Loucy (cell line): ENCODE results near the gene PPP1R13B.

Source experiments
- H2AFZ ChIP-seq: fragments of 200-600 bp; sonication (generic); 2 replicates; pipeline ENCODE4 v1.6.0; 2016; ENCODE audit warnings: antibody characterized with exemption, mild to moderate bottlenecking, low read length, moderate library complexity
- H3F3A ChIP-seq: fragments of 200-600 bp; 2 replicates; pipeline ENCODE4 v1.6.0; 2016; ENCODE audit warnings: antibody characterized with exemption, low read depth, mild to moderate bottlenecking
- H3K27me3 ChIP-seq: fragments of 200-600 bp; sonication (generic); 2 replicates; pipeline ENCODE4 v1.6.1; 2014; ENCODE audit warnings: low read length, mild to moderate bottlenecking; ENCODE audit not compliant: insufficient read depth, poor library complexity, severe bottlenecking
- H3K36me3 ChIP-seq: fragments of 200-600 bp; sonication (generic); 2 replicates; pipeline ENCODE4 v1.6.1; 2016; ENCODE audit warnings: low read length; ENCODE audit not compliant: insufficient read depth
- H3K4me1 ChIP-seq: fragments of 200-600 bp; sonication (generic); 2 replicates; pipeline ENCODE4 v1.5.1; 2014; ENCODE audit warnings: low read length, mild to moderate bottlenecking; ENCODE audit not compliant: insufficient read depth, poor library complexity, severe bottlenecking
- H3K4me2 ChIP-seq: fragments of 200-600 bp; sonication (generic); 2 replicates; pipeline ENCODE4 v1.6.0; 2014; ENCODE audit warnings: antibody characterized with exemption, low read length, low read depth, mild to moderate bottlenecking; ENCODE audit not compliant: poor library complexity, severe bottlenecking
- H3K4me3 ChIP-seq: fragments of 200-600 bp; sonication (generic); 2 replicates; pipeline ENCODE4 v1.5.1; 2014; ENCODE audit warnings: low read length, mild to moderate bottlenecking, mixed read lengths; ENCODE audit not compliant: poor library complexity, severe bottlenecking
- H3K79me2 ChIP-seq: fragments of 200-600 bp; sonication (generic); 2 replicates; pipeline ENCODE4 v1.6.1; 2014; ENCODE audit warnings: low read length; ENCODE audit not compliant: insufficient read depth
- H3K9ac ChIP-seq: fragments of 200-600 bp; sonication (generic); 2 replicates; pipeline ENCODE4 v1.6.0; 2014; ENCODE audit warnings: mild to moderate bottlenecking, low read depth, low read length, moderate library complexity; ENCODE audit not compliant: poor library complexity, severe bottlenecking
- H3K9me2 ChIP-seq: fragments of 200-600 bp; sonication (generic); replicated peaks from 2 replicates; pipeline ENCODE4 v1.6.1; 2016; ENCODE audit warnings: low read depth, low read length, mixed read lengths
- H3K9me3 ChIP-seq: fragments of 200-600 bp; sonication (generic); 2 replicates; pipeline ENCODE4 v1.6.1; 2014; ENCODE audit warnings: mild to moderate bottlenecking, antibody characterized with exemption, low read length, low read depth; ENCODE audit not compliant: insufficient read depth
- H4K20me1 ChIP-seq: fragments of 200-600 bp; sonication (generic); 2 replicates; pipeline ENCODE4 v1.6.0; 2014; ENCODE audit warnings: antibody characterized with exemption, low read length, mild to moderate bottlenecking; ENCODE audit not compliant: insufficient read depth, poor library complexity, severe bottlenecking
- CTCF ChIP-seq: fragments of 200-600 bp; sonication (generic); conservative IDR thresholded peaks from 2 replicates; pipeline ENCODE4 v1.5.1; 2014; ENCODE audit warnings: mild to moderate bottlenecking, antibody characterized with exemption, low read length
- EZH2phosphoT487 ChIP-seq: fragments of 200-600 bp; IDR thresholded peaks from 2 replicates; pipeline ENCODE4 v1.6.1; 2018; ENCODE audit warnings: antibody characterized with exemption, mild to moderate bottlenecking, moderate library complexity, borderline replicate concordance

PPP1R13B gene

GRCh38 chr14:103728141-103728540 is 119.2 kb downstream of the PPP1R13B start:
- H2AFZ ChIP-seq, result no peak overlapping the region
- H3K9me3 ChIP-seq, result no peaks in the 10 kb centered on the region
- no peak overlapping the region for H3K4me2 ChIP-seq
- H3K36me3 ChIP-seq, result peaks cover 12% of the 10 kb centered on the region; the same call in 1 of the 2 replicates
- no peaks in the 10 kb centered on the region for H3F3A ChIP-seq
- TF ChIP-seq CTCF (no peak), EZH2phosphoT487 (no peak)
- H3K4me1 ChIP-seq, result no peaks in the 10 kb centered on the region
- H3K9ac ChIP-seq, result no peak overlapping the region
- no peaks in the 10 kb centered on the region for H3K27me3 ChIP-seq
- no peaks in the 10 kb centered on the region for H3K79me2 ChIP-seq
- H4K20me1 ChIP-seq, result no peaks in the 10 kb centered on the region
- H3K4me3 ChIP-seq, result no peak overlapping the region
- H3K9me2 ChIP-seq, result no peaks in the 10 kb centered on the region

GRCh38 chr14:103727313-103727980 is 119.9 kb downstream of the PPP1R13B start:
- Histone ChIP-seq H3K4me3 (no peak overlapping the region), H3K79me2 (no peaks in the 10 kb centered on the region), H2AFZ (no peak overlapping the region), H3K36me3 (peaks cover 12% of the 10 kb centered on the region; the same call in 1 of the 2 replicates), H3F3A (no peaks in the 10 kb centered on the region), H3K4me1 (no peaks in the 10 kb centered on the region), H3K27me3 (no peaks in the 10 kb centered on the region), H3K9ac (no peak overlapping the region), H3K9me3 (no peaks in the 10 kb centered on the region), H3K9me2 (no peaks in the 10 kb centered on the region), H3K4me2 (no peak overlapping the region), H4K20me1 (no peaks in the 10 kb centered on the region)
- TF ChIP-seq EZH2phosphoT487, result no peak
- no peak for TF ChIP-seq CTCF

- H3K4me2 ChIP-seq, result no peak overlapping the region
- TF ChIP-seq EZH2phosphoT487, result no peak
- TF ChIP-seq CTCF, result no peak
- H3K4me1 ChIP-seq, result no peaks in the 10 kb centered on the region
- H3K9me3 ChIP-seq, result no peaks in the 10 kb centered on the region
- no peaks in the 10 kb centered on the region for H3K9me2 ChIP-seq
- H3K27me3 ChIP-seq, result no peaks in the 10 kb centered on the region
- no peak overlapping the region for H3K4me3 ChIP-seq
- H2AFZ ChIP-seq, result no peak overlapping the region
- no peaks in the 10 kb centered on the region for H3F3A ChIP-seq
- no peak overlapping the region for H3K9ac ChIP-seq
- no peaks in the 10 kb centered on the region for H4K20me1 ChIP-seq
- H3K36me3 ChIP-seq, result peaks cover 12% of the 10 kb centered on the region; the same call in 1 of the 2 replicates
- no peaks in the 10 kb centered on the region; the same call in 1 of the 2 replicates for H3K79me2 ChIP-seq
These were observed 120.9 kb downstream of the PPP1R13B start for GRCh38 chr14:103726474-103726873.
